ENCODE data around the gene SGF29.
"Not testable (repeated sequence)": the region's sequence is repeated elsewhere in the genome, so short reads cannot be mapped to it uniquely, and the experiment has no call there.

Gene SGF29

DNA sequence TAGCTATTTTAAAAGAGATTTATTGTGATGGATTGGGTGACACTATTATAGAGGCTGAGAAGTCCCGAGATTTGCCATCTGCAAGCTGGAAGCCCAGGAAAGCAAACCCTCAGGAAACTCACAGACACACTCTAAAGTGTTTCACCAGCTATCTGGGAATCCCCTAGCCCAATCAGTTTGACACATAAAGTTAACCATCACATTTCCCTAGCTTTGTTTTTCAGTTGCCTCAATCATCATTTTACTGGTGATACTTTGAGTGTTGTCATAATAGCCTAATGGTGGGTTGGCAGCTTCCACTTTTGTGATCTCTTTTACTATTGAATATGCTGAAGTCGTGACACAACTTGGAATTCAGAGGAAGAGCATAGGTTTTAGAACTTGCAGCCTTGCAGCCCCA lies 1.8 kb downstream of the SGF29 start:
- DNase-seq (ENCODE audit: low read depth), result no peak
- TF ChIP-seq CTCF (IDR thresholded peaks at IDR 0.05; ENCODE audit: low read depth, low read length) (no peak), MAX (IDR thresholded peaks at IDR 0.05; ENCODE audit: low read depth, low read length) (no peak), POLR2A (IDR thresholded peaks at IDR 0.05; ENCODE audit: extremely low read depth, insufficient read length) (no peak), MYC (IDR thresholded peaks at IDR 0.05; ENCODE audit: low read depth, low read length) (no peak)
- no peak overlapping the region for H3K4me3 ChIP-seq (ENCODE audit: low read depth, low read length)

DNA sequence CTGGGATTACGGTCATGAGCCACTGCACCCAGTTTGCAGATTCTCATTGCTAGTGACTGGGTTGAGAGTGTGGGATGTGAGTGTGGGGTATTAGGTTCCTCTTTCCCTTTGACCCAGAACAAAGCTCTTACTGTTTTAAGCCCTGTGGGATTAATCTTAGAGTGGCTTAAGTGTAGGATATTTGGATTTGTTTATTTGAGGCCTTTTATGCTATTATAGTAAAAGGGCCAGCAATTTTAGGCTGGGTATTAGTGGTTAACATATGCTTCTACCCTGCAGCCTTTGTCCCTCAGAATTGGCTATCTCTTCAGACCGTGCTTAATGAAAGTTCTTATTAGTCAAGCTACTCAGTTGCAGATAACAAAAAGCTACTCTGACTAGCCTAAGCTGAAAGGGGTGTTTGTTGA lies 3.2 kb downstream of the SGF29 start:
- DNase-seq (ENCODE audit: low read depth), result peak; percentile 23
- TF ChIP-seq MYC (IDR thresholded peaks at IDR 0.05; ENCODE audit: low read depth, low read length) (no peak), POLR2A (IDR thresholded peaks at IDR 0.05; ENCODE audit: extremely low read depth, insufficient read length) (no peak), MAX (IDR thresholded peaks at IDR 0.05; ENCODE audit: low read depth, low read length) (no peak), CTCF (IDR thresholded peaks at IDR 0.05; ENCODE audit: low read depth, low read length) (no peak)

GRCh38 chr16:28558456-28558855 lies 4.7 kb downstream of the SGF29 start:
- H3K4me3 ChIP-seq (ENCODE audit: low read depth, low read length), result no peak overlapping the region
- DNase-seq (ENCODE audit: low read depth), result no peak
- TF ChIP-seq MAX (IDR thresholded peaks at IDR 0.05; ENCODE audit: low read depth, low read length), result no peak

More for the DNA sequence above, 3.2 kb downstream of the SGF29 start:
- no peak overlapping the region for H3K4me3 ChIP-seq (ENCODE audit: low read depth, low read length)

DNA sequence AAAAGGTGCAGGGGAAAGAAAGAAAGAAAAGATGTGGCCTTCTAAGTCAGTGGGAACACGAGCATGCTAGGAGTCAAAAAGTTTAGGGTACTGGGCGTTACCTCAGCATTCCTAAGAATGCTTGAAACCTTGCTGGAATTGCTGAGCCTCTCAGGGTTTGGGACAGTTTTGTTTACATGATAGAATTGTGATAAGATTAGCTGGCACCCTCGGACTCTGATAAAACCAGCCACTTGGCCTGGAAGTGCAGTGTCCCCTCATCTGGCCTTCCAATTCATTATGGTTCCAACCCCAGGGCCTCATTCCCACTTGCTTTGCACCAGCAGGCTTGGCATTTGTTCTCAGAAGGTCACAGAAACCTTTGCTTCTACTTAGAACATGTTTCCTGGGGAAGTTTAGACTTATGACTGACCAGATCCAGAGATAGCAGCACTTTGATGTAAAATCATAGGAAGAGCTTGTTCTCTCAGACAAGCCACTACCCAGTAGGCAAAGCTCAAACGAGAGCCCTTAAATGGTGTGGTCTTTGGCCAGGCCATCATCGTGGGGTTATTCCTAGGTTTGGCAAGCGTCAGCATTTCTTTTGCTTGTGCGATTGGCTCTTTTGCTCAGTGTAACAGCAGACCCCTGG lies 8.0 kb downstream of the SGF29 start:
- no peak overlapping the region for H3K4me3 ChIP-seq (ENCODE audit: low read depth, low read length)
- no peak for DNase-seq (ENCODE audit: low read depth)
- TF ChIP-seq MYC (IDR thresholded peaks at IDR 0.05; ENCODE audit: low read depth, low read length), result no peak
- TF ChIP-seq POLR2A (IDR thresholded peaks at IDR 0.05; ENCODE audit: extremely low read depth, insufficient read length), result no peak
- TF ChIP-seq CTCF (IDR thresholded peaks at IDR 0.05; ENCODE audit: low read depth, low read length), result no peak
- no peak for TF ChIP-seq MAX (IDR thresholded peaks at IDR 0.05; ENCODE audit: low read depth, low read length)

GRCh38 chr16:28562199-28562598 lies 8.5 kb downstream of the SGF29 start:
- TF ChIP-seq POLR2A (IDR thresholded peaks at IDR 0.05; ENCODE audit: extremely low read depth, insufficient read length) (no peak), MYC (IDR thresholded peaks at IDR 0.05; ENCODE audit: low read depth, low read length) (no peak), MAX (IDR thresholded peaks at IDR 0.05; ENCODE audit: low read depth, low read length) (no peak), CTCF (IDR thresholded peaks at IDR 0.05; ENCODE audit: low read depth, low read length) (no peak)
- no peak overlapping the region for H3K4me3 ChIP-seq (ENCODE audit: low read depth, low read length)
- no peak for DNase-seq (ENCODE audit: low read depth)

DNA sequence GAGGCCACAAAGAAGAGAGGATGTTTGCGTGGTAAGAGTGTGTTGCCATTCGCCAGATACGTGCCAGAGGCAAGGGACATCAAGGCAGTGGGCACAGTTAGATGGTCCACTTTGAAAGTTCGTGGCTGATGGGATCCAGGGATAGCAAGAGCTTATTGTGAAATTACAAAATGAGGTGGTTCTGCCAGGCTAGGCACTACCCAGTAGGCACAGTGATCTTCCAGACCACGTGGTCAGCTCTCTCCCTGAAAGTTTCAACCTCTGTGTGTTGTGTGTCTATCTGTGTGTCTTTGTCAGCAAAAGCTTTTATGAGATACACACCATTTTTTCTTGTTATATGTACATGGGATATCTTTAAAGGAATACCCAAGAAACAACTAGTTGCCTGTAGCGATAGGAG lies 9.5 kb downstream of the SGF29 start:
- no peak overlapping the region for H3K4me3 ChIP-seq (ENCODE audit: low read depth, low read length)
- TF ChIP-seq MAX (IDR thresholded peaks at IDR 0.05; ENCODE audit: low read depth, low read length) (no peak), MYC (IDR thresholded peaks at IDR 0.05; ENCODE audit: low read depth, low read length) (no peak), CTCF (IDR thresholded peaks at IDR 0.05; ENCODE audit: low read depth, low read length) (no peak), POLR2A (IDR thresholded peaks at IDR 0.05; ENCODE audit: extremely low read depth, insufficient read length) (no peak)
- DNase-seq (ENCODE audit: low read depth), result no peak

- H3K4me3 ChIP-seq (ENCODE audit: low read depth, low read length); DNase-seq (ENCODE audit: low read depth): not testable (repeated sequence)
These were observed 12.7 kb downstream of the SGF29 start for GRCh38 chr16:28566233-28566925.

Measured in NB4 (cell line).